CD1c-positive myeloid dendritic cell (primary cell): ENCODE results near the gene CCDC116.
"Not testable (repeated sequence)": the region's sequence is repeated elsewhere in the genome, so short reads cannot be mapped to it uniquely, and the experiment has no call there.

Experiments used
- DNase-seq: peaks from one replicate; pipeline ENCODE4 v3.0.0-alpha.2; 2016; ENCODE audit errors: extremely low spot score

Gene CCDC116, protein sequence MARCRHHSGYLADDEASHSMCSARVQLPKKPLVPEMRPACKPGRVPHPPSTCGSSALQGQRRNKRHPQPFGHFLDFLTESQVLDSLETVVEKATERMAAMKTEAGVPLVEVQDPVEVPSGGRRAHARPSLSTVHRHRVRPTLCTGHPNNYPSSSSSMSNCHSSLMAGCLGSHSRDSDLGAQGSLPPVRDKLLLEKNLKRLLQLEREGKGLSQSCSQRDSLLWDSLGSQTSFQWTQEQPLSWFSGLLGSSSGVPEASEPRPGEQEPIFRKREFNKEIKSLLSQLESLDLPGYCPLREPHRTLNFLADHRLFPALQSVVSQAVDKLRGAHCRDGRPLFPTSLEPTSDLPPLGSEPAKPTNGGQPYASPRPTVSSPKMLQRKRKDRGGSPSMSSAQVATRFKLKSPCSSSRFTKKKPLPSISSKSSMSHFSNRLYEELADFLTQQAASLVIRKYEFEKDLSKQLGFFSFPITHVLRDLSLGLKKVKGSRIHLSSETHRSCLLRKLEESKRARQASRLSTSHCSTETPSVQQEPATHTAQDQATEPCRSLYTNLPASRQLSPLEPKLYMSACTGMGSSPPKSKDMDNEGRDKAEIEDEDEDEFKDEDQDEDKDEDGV

GRCh38 chr22:21632237-21632895, at the start of gene CCDC116:
Gene CCDC116, plus strand, starts transcription at chr22:21632760. Its CDS starts 422 bp downstream, at chr22:21633182.
- peak; percentile 90 for DNase-seq

DNA sequence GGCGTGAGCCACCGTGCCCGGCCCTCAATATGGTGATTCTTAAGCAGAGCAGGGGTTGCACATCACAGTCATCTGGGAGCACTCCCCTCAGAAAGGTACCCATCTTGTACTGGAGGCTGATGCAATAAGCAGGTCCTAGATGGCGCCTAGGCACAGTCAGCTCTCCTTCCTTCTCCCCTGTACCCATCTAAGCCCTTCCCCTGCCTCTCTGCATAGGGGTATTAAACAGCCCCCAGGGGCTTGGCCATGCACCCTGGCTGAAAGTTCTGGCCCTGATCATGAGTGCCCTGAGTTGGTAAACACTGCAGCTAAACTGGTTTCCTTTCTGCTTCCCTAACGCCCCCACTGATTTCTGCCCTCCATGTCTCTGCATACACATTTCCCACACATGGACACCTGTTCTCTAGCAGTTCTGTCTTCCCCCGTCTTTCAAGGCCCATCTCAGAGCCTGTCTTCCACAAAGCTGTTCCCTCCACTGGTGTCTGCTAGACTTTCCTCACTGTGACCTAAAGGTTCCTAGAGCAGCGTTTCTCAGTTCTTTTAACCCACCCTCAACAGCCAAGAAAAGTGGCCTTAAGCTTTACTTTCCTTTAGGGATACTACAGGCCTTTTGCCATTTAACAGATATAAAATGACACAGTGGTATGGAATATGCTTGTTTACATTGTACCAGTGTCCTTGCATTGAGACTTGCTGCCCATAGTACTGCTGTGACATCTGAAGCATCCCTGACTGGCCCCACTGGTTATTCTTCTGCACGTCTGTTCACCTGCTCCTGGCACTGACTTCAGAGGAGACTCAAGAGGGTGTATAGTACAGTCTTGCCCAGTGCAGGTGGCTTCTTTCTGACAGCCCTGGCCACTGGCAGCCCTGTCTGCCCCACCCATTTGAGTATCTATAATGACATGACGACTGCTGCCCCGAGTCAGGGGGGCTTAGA, 49.5 kb upstream of the CCDC116 start:
- DNase-seq: no peak

GRCh38 chr22:21585389-21585788, 47.2 kb upstream of the CCDC116 start:
- no peak for DNase-seq

DNA sequence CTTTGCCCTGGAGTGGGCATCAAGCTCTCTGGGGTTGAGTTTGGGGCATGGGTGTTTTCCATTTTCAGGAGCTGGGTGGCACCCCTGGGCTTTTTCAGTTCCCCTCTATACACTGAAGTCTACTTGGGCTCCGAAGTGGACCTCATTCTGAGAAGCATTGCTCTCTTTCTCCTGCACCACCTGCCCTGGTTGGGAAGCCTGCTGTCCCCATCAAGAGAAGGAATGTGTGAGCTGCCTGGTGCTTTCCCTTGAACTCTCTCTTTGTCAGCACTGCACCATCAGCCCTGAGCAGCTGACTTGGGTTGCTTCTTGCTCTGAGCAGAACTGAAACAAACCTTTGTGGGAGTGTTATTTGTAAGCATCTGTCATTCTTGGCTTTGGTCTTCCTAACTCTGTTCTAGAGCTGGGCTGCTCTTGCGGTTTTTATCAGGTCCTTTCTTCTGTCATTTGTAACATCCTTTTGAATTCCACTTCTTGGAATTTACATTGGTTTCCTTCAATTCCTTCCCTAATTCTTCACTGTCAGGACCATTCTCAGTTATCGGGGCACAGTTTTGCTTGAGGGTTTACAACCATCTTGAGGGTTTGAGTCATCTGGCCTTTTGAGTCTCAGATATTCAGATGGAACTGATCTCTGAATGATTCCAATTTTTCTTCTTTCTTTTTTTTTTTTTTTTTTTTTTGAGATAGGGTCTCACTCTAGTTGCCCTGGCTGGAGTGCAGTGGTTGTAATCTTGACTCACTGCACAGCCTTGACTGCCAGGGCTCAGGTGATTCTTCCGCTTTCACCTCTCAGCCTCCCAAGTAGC, 44.6 kb upstream of the CCDC116 start:
- DNase-seq: peak; percentile 83

- DNase-seq: no peak
Observed at GRCh38 chr22:21589396-21589795, 43.2 kb upstream of the CCDC116 start.

GRCh38 chr22:21590809-21591641, 41.5 kb upstream of the CCDC116 start:
- DNase-seq: peak; percentile 33

- DNase-seq: no peak
Observed at GRCh38 chr22:21591695-21592094, 40.9 kb upstream of the CCDC116 start.

DNA sequence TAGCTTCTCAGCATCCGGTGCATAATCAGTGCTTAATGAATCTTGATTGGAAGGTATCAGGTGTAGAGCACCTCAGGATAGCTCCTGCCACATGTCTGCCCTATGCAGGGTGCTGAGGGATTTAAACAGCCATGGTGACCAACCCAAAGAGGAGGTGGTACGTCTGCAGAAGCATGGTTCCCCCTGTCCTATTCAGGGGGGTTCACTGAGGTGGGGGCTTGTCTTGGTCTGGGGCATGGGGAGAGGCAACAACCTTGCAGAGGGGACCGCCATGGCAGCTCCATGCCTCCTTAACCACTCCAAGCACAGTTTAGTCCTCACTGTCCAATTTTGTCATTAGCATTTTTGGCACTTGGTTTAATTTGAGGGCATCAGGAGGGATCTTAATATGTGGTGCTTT, 40.1 kb upstream of the CCDC116 start:
- no peak for DNase-seq

DNA sequence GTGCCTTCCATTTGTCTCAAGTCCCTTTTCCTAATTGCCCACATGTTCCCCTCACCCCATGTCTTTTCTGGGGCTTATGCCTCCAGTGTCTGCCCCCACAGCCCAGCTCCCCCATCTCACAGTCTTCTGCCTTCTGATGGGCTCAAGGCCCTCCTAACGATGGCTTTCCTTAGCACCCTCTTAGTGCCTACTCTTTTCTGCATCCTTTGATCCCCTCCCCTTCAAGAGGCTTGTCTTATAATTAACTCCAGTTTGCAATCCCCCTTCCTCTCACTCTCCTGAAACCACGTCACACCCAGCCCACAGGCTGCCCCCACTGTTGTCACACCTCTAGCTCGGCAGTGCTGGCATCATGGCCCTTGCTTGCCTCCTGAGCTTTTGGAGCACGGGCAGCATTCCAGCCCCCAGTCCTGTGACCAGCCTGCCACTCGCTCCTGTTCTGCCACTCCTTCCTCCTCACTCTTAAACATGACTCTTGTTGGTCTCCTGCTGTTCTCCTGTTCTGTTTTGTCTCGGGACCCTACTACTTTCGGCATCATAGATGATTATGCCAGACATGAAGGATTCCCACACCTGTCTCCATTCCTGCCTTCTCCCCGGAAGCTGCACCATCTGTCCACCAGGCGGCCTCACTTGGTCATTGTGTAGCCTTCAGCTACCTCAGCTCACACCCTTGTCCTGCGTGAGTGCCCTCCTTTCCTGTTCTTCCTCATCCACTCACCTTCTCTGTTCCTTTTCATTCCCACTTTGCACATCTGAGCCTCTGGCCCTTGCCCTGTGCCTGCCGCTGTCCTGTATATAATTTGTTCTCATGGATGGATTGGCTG, 38.9 kb upstream of the CCDC116 start:
- DNase-seq: no peak

- no peak for DNase-seq
Observed at GRCh38 chr22:21594865-21595452, 37.6 kb upstream of the CCDC116 start.

GRCh38 chr22:21596356-21597135, 36.0 kb upstream of the CCDC116 start:
- DNase-seq: not testable (repeated sequence)

GRCh38 chr22:21598302-21598701, 34.3 kb upstream of the CCDC116 start:
- DNase-seq: no peak

DNA sequence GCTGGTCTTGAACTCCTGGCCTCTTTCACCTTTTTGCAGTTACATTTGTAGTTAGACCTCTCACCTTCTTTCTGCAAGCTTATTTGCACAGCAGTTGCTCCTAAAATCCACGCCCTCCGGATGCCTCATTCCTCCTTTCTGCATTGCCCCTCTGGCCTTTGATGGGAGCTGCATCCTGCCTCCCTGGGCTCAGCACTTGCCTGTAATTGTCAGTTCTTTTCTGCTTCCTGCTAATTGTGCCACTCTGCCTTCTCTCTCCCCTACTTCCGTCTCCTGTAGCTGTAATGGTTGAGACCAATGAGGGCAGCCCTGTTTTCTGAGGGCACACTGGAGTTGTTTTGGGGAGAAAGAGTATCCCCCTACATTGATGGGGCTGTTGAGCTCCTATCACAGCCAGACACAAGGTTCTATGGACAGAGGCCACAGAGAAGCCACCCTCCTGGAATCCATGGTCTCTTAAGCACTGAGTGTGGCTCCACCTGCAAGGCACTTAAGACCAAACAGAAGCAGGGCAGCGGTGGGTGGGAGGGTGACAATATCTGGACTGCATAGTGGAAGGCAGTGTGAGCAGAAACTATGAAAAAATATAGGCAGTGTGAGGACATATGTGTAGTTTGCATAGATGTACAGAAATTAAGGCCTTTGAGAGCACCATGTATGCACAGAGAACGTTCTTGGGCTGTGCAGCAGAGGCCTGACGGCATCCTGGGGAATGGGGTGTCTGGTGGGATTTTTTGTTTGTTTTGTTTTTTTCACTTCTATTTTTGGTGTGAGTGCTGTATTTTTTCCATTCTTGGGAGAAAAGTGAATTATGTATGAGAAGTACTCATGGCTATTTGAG, 33.3 kb upstream of the CCDC116 start:
- no peak for DNase-seq

DNA sequence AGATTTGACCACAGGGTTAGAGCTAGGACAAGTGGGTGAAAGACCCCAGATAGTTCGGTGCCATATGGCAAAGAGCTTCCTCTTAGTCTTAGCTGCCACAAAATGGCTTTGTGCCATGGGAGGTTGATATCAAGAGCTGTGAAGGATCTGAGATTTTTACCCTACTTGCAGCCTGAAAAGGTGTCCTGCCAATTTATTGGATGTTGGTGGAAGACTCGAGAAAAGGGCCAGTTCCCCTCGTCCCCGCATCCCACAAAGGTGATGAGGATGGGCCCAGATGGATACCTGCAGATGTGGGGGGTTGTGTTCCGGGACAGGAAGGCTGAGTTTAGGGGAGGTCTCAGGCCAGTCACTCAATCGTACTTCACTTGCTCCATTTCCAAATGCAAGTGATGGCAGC, 30.0 kb upstream of the CCDC116 start:
- no peak for DNase-seq

- no peak for DNase-seq
Observed at GRCh38 chr22:21603973-21604372, 28.6 kb upstream of the CCDC116 start.

DNA sequence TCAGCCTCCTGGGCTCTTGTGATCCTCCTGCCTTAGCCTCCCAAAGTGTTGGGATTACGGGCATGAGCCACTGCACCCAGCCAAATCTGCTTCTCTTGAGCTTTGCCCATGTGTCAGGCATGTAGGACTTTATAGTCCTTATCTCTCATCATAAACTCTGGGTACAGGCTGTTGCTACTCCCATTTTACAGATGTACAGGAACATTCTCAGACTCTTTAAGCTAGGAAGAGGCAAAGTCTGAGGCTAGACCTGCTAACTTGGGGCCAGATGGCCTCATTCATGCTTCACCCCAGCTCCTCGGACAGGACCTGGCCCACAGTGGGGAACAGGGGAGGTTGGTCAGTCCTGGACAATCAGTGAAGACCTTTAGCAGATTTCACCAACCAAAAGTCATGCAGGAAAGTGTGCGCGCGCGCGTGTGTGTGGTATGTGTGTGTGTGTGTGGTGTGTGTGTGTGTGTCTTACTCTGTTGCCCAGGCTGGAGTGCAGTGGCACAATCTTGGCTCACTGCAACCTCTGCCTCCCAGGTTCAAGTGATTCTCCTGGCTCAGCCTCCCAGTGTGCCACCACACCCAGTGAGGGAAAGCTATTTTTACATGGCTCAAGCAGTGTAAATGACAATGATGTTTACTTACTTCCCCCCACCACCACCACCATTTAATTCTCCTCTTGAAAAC, 26.5 kb upstream of the CCDC116 start:
- DNase-seq: no peak
